CD14-positive monocyte (primary cell): ENCODE results near the gene SLC16A7. TPM values are rescaled to one million over a fixed set of nuclear protein-coding genes. Genes with fewer than 3 reads are reported as not detected.

Experiments used
- DNase-seq, 3 donors: peaks; one replicate each; pipeline ENCODE4 v3.0.0-alpha.2; 2011 to 2022
- H2AFZ ChIP-seq: 2 replicates; pipeline ENCODE4 v1.6.0; 2012; ENCODE audit warnings: mild to moderate bottlenecking, low read depth, low read length, inconsistent platforms; ENCODE audit not compliant: insufficient read depth, poor library complexity, severe bottlenecking
- H3K27ac ChIP-seq, 2 donors: 1 replicate in 1 of 2; 2 replicates in 1 of 2; pipeline ENCODE4 v1.5.1; 2012 to 2013; ENCODE audit warnings: low read length in 2 of 2, control low read depth in 1 of 2, inconsistent platforms in 1 of 2, low read depth in 1 of 2, mild to moderate bottlenecking in 1 of 2
- H3K27me3 ChIP-seq, 2 donors: one replicate each; pipeline versions ENCODE4 v1.6.0 to v1.6.1; 2011 to 2013; ENCODE audit warnings: low read length in 2 of 2; ENCODE audit not compliant: control insufficient read depth in 2 of 2, insufficient read depth in 2 of 2
- H3K36me3 ChIP-seq, 2 donors: replicated peaks in 1 of 2; 1 replicate in 1 of 2; 2 replicates in 1 of 2; pipeline versions ENCODE4 v1.5.1 to v1.6.1; 2012 to 2013; ENCODE audit warnings: low read length in 2 of 2, control low read depth in 1 of 2, inconsistent platforms in 1 of 2, mild to moderate bottlenecking in 1 of 2; ENCODE audit not compliant: insufficient read depth in 2 of 2, control insufficient read depth in 1 of 2
- H3K4me1 ChIP-seq, 2 donors: 1 replicate in 1 of 2; 2 replicates in 1 of 2; pipeline versions ENCODE4 v1.5.1 to v1.6.1; 2012 to 2013; ENCODE audit warnings: low read length in 2 of 2, control low read depth in 1 of 2, inconsistent platforms in 1 of 2, mild to moderate bottlenecking in 1 of 2, moderate library complexity in 1 of 2; ENCODE audit not compliant: insufficient read depth in 2 of 2, control insufficient read depth in 1 of 2
- H3K4me2 ChIP-seq: replicated peaks from 2 replicates; pipeline ENCODE3; 2012; ENCODE audit warnings: low read length, moderate library complexity, mild to moderate bottlenecking; ENCODE audit not compliant: poor library complexity, severe bottlenecking; ENCODE audit errors: extremely low read depth
- H3K4me3 ChIP-seq, 3 experiments: fragments of 200-600 bp in 1 of 3; sonication (generic) in 1 of 3; replicated peaks in 1 of 3; 1 replicate in 2 of 3; 2 replicates in 1 of 3; pipeline ENCODE4 v1.5.1; 2011 to 2013; ENCODE audit warnings: low read length in 3 of 3, mild to moderate bottlenecking in 3 of 3, control low read depth in 2 of 3, low read depth in 2 of 3, inconsistent platforms in 1 of 3, moderate library complexity in 1 of 3
- H3K79me2 ChIP-seq: 2 replicates; pipeline ENCODE4 v1.6.0; 2012; ENCODE audit warnings: mild to moderate bottlenecking, control low read depth, inconsistent platforms, low read length, moderate library complexity; ENCODE audit not compliant: insufficient read depth
- H3K9ac ChIP-seq: 2 replicates; pipeline ENCODE4 v1.6.0; 2017; ENCODE audit warnings: low read length, mild to moderate bottlenecking; ENCODE audit not compliant: insufficient read depth, poor library complexity, severe bottlenecking
- H3K9me3 ChIP-seq, 2 donors: replicated peaks in 1 of 2; 1 replicate in 1 of 2; 2 replicates in 1 of 2; pipeline versions ENCODE4 v1.5.1 to v1.6.1; 2012 to 2013; ENCODE audit warnings: low read length in 2 of 2, control low read depth in 1 of 2; ENCODE audit not compliant: control insufficient read depth in 1 of 2, insufficient read depth in 1 of 2
- H4K20me1 ChIP-seq: 2 replicates; pipeline ENCODE4 v1.6.0; 2012; ENCODE audit warnings: mild to moderate bottlenecking, low read length, control low read depth, moderate library complexity; ENCODE audit not compliant: insufficient read depth
- H3K27ac Mint-ChIP-seq, 7 donors: one replicate each; pipeline ENCODE4 v1.8.0; 2020; ENCODE audit warnings: mild to moderate bottlenecking in 7 of 7, mixed read lengths in 7 of 7, moderate library complexity in 6 of 7, inconsistent platforms in 2 of 7
- H3K27me3 Mint-ChIP-seq, 3 donors: one replicate each; pipeline ENCODE4 v1.8.0; 2021 to 2022; ENCODE audit warnings: low read depth in 3 of 3, mild to moderate bottlenecking in 3 of 3, mixed read lengths in 3 of 3, moderate library complexity in 3 of 3, inconsistent platforms in 1 of 3
- H3K36me3 Mint-ChIP-seq, 2 donors: one replicate each; pipeline ENCODE4 v1.8.0; 2020; ENCODE audit warnings: mixed read lengths in 2 of 2, inconsistent platforms in 1 of 2, mild to moderate bottlenecking in 1 of 2
- H3K4me1 Mint-ChIP-seq: one replicate; pipeline ENCODE4 v1.8.0; 2020; ENCODE audit warnings: mild to moderate bottlenecking, mixed read lengths
- H3K4me3 Mint-ChIP-seq, 2 donors: one replicate each; pipeline ENCODE4 v1.8.0; 2020; ENCODE audit warnings: mild to moderate bottlenecking in 2 of 2, mixed read lengths in 2 of 2, moderate library complexity in 1 of 2
- H3K9me3 Mint-ChIP-seq, 7 donors: one replicate each; pipeline ENCODE4 v1.8.0; 2020 to 2022; ENCODE audit warnings: mixed read lengths in 7 of 7, mild to moderate bottlenecking in 6 of 7, moderate library complexity in 6 of 7, inconsistent platforms in 2 of 7
- WGBS: methylation state at CpG from one replicate; pipeline ENCODE4 v1.1.5; 2013; ENCODE audit warnings: missing lambda C conversion rate; ENCODE audit not compliant: insufficient coverage; 5-methylcytosine and 5-hydroxymethylcytosine counted together
- intact Hi-C, 2 donors: fragments of 100-400 bp; cut with micrococcal nuclease; formaldehyde crosslinking; loops; one replicate each; pipeline versions ENCODE4 v1.15.0 to v1.15.1; 2023
- polyA plus RNA-seq, 3 donors: library from polyadenylated mRNA; depleted of rRNA in 1 of 3; unstranded in 2 of 3; stranded (reverse) in 1 of 3; fragments of 300-500 nt in 2 of 3; fragments of >200 nt in 1 of 3; fragmentation: Illumina TruSeq in 2 of 3; gene quantifications; 1 replicate in 2 of 3; 2 replicates in 1 of 3; pipeline ENCODE4 v1.2.3, GENCODE V29; 2012 to 2021
- TF ChIP-seq, protein P1 (sequence below): fragments of 200-600 bp; IDR thresholded peaks from one replicate; pipeline ENCODE4 v1.8.0; 2022; ENCODE audit warnings: antibody characterized with exemption, mild to moderate bottlenecking

The SLC16A7 gene
- polyA plus RNA-seq, 3 donors = 6.9 to 16.9 (median 11.8) TPM

DNA sequence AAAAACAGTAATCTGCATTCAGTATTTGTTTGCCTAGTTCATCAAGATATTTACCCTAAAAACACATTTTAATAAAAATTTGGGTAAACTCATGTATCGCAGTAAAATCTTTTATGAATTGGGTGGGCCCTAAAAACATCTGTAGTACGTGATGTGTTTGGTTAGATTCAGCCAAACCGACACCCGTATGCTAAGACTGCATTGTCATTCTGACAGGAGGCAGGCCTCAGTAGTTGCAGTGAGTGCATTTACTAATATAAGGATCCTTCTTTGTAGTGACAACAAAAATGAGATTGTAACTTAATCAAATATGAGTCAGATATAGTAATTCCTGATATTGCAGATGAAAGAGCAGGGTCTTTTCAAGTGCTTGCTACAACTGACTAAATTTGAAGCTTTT lies 191.8 kb downstream of the SLC16A7 start:
- Mint-ChIP-seq H3K27me3 (no peaks in the 10 kb centered on the region), H3K4me3 (no peak overlapping the region), H3K4me1 (no peaks in the 10 kb centered on the region), H3K36me3 (peaks cover under 1 to 3% of the 10 kb centered on the region in 2 donors), H3K9me3 (peaks cover 1 to 8% (median 6%) of the 10 kb centered on the region in 7 donors), H3K27ac (no peak overlapping the region)
- DNase-seq = no peak
- Histone ChIP-seq H2AFZ (no peak overlapping the region), H3K36me3 (no peaks in the 10 kb centered on the region), H3K27ac (no peak overlapping the region), H3K4me2 (no peak overlapping the region), H3K9ac (no peak overlapping the region), H3K4me3 (no peak overlapping the region), H3K79me2 (no peaks in the 10 kb centered on the region), H4K20me1 (no peaks in the 10 kb centered on the region), H3K4me1 (no peaks in the 10 kb centered on the region), H3K9me3 (peaks cover 5 to 7% of the 10 kb centered on the region in 2 donors), H3K27me3 (no peaks in the 10 kb centered on the region)
- intact Hi-C loops = no loop called here
- 72% methylated on average over 4 of the region's 4 CpGs for WGBS
- TF ChIP-seq, protein P1, sequence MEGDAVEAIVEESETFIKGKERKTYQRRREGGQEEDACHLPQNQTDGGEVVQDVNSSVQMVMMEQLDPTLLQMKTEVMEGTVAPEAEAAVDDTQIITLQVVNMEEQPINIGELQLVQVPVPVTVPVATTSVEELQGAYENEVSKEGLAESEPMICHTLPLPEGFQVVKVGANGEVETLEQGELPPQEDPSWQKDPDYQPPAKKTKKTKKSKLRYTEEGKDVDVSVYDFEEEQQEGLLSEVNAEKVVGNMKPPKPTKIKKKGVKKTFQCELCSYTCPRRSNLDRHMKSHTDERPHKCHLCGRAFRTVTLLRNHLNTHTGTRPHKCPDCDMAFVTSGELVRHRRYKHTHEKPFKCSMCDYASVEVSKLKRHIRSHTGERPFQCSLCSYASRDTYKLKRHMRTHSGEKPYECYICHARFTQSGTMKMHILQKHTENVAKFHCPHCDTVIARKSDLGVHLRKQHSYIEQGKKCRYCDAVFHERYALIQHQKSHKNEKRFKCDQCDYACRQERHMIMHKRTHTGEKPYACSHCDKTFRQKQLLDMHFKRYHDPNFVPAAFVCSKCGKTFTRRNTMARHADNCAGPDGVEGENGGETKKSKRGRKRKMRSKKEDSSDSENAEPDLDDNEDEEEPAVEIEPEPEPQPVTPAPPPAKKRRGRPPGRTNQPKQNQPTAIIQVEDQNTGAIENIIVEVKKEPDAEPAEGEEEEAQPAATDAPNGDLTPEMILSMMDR = no peak

DNA sequence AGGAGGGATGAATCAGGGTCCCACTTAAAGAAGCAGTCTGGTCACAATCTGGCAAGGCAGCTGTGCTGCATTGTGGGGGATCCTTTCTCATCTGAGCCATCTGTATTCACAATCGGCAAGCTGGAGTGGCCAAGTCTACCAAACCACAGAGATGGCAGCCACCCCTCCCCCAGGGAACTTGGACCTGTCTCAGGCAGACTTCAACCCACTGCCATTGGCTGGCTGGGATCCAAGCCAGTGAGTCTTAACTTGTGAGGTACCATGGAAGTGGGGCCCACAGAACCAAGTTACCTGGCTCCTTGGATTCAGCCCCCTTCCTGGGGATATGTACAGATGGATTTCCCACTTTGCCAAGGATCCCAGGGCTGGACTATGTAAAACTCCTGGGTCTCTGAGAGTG lies 196.8 kb downstream of the SLC16A7 start:
- no CpG with 5 or more reads among the region's 1 CpG for WGBS
- Mint-ChIP-seq H3K36me3 (peaks cover 0 to 3% of the 10 kb centered on the region in 2 donors), H3K27me3 (no peaks in the 10 kb centered on the region), H3K4me1 (no peaks in the 10 kb centered on the region), H3K9me3 (peaks cover 16 to 31% (median 19%) of the 10 kb centered on the region in 7 donors), H3K27ac (no peak overlapping the region), H3K4me3 (no peak overlapping the region)
- Histone ChIP-seq H4K20me1 (no peaks in the 10 kb centered on the region), H3K4me1 (no peaks in the 10 kb centered on the region), H3K36me3 (no peaks in the 10 kb centered on the region), H3K79me2 (no peaks in the 10 kb centered on the region), H3K27me3 (no peaks in the 10 kb centered on the region), H2AFZ (no peak overlapping the region), H3K4me3 (no peak overlapping the region), H3K9me3 (peaks cover 23 to 28% of the 10 kb centered on the region in 2 donors), H3K27ac (no peak overlapping the region), H3K4me2 (no peak overlapping the region), H3K9ac (no peak overlapping the region)
- no peak for DNase-seq
- intact Hi-C loops = no loop called here
- TF ChIP-seq, protein P1 = no peak
